ENCODE measurements around the gene CDO1. TPM values are rescaled to one million over a fixed set of nuclear protein-coding genes. Genes with fewer than 3 reads are reported as not detected.

The CDO1 gene
- polyA plus RNA-seq, 1 donor (not counting 4 experiments of a cell fraction or from before 2014, with no cell fraction given): not detected

DNA sequence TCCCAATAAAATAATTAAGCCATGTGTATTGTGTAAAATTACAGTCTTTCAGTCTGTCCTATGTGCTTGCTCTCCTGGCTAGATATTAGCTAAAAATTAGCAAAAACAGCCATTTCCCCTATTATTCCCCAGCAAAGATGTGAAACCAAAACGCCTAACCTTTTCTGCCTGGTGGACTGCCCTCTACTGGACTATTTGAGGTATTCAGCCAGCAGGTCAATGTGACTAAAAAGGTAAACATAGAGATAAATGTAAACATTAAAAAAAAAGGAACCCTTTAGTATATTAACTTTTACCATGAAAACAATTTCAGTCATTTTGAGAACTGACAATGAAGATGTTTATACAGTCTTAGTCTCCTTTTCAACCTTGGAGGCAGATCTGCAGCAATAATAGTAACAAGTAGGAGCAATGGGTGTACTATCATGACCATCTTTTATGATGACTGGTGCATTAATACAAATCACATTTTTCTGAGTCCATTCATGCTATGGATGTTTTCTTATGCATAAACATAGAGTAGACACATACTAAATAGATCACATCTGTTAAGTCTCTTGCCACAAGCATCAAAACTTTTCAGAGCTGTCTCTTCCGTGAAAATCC, 14.8 kb upstream of the CDO1 start:
- DNase-seq (ENCODE audit: low read depth, low spot score): no peak

DNA sequence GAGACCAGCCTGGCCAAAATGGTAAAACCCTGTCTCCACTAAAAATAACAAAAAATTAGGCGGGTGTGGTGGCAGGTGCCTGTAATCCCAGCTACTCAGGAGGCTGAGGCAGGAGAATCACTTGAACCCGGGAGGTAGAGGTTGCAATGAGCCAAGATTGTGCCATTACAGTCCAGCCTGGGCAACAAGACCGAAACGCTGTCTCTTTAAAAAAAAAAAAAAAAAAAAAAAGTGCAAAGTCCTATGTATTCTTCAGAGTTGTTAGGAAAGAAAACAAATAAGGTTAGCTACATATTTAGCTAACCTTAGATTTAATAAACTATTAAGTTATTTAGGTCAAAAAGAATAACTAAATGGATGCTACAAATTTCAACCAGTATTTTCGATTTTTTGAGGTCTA, 13.5 kb upstream of the CDO1 start:
- FAIRE-seq: no peak
- peaks cover 3 to 12% of the 10 kb centered on the region in 2 experiments for H3K36me3 ChIP-seq (ENCODE audit: control insufficient read depth in 2 of 2, extremely low read depth in 1 of 2, insufficient read depth in 2 of 2, low read length in 2 of 2)
- no peaks in the 10 kb centered on the region for H3K9me1 ChIP-seq (ENCODE audit: control insufficient read depth, extremely low read depth, insufficient read depth, low read length)
- peaks cover 2% of the 10 kb centered on the region for H3K9me3 ChIP-seq (ENCODE audit: control insufficient read depth, low read depth, low read length)
- no peaks in the 10 kb centered on the region for H4K20me1 ChIP-seq (ENCODE audit: control insufficient read depth, extremely low read depth, insufficient read depth, low read length)
- no peaks in the 10 kb centered on the region for H3K79me2 ChIP-seq (ENCODE audit: control insufficient read depth, insufficient read depth, low read length)
- H3K27me3 ChIP-seq (ENCODE audit: control insufficient read depth, extremely low read depth, insufficient read depth, low read length): no peaks in the 10 kb centered on the region
- no peak overlapping the region for H3K9ac ChIP-seq (ENCODE audit: control insufficient read depth, extremely low read depth, insufficient read depth, low read length)
- H3K4me2 ChIP-seq (ENCODE audit: control insufficient read depth, extremely low read depth, insufficient read depth, low read depth, low read length): no peak overlapping the region
- no peaks in the 10 kb centered on the region for H3K4me1 ChIP-seq (ENCODE audit: control insufficient read depth, extremely low read depth, insufficient read depth, low read length)
- dilution Hi-C loops (cut with MboI; ENCODE audit: extremely low pct_ligation_motif_present, low sequenced_read_pairs): no loop called here
- no peak overlapping the region for H3K4me3 ChIP-seq (ENCODE audit: control insufficient read depth in 2 of 3, extremely low read depth in 1 of 3, insufficient read depth in 2 of 3, low read depth in 1 of 3, low read length in 3 of 3)
- TF ChIP-seq, protein P1, sequence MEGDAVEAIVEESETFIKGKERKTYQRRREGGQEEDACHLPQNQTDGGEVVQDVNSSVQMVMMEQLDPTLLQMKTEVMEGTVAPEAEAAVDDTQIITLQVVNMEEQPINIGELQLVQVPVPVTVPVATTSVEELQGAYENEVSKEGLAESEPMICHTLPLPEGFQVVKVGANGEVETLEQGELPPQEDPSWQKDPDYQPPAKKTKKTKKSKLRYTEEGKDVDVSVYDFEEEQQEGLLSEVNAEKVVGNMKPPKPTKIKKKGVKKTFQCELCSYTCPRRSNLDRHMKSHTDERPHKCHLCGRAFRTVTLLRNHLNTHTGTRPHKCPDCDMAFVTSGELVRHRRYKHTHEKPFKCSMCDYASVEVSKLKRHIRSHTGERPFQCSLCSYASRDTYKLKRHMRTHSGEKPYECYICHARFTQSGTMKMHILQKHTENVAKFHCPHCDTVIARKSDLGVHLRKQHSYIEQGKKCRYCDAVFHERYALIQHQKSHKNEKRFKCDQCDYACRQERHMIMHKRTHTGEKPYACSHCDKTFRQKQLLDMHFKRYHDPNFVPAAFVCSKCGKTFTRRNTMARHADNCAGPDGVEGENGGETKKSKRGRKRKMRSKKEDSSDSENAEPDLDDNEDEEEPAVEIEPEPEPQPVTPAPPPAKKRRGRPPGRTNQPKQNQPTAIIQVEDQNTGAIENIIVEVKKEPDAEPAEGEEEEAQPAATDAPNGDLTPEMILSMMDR (optimal IDR thresholded peaks at IDR 0.05 in 1 of 3, IDR thresholded peaks at IDR 0.05 in 1 of 3, conservative IDR thresholded peaks at IDR 0.05 in 1 of 3; ENCODE audit: extremely low read depth in 1 of 3, insufficient read depth in 2 of 3, low read length in 3 of 3): no peak
- TF ChIP-seq EZH2 (IDR thresholded peaks at IDR 0.05; ENCODE audit: low read length): no peak
- no peak overlapping the region for H2AFZ ChIP-seq (ENCODE audit: control insufficient read depth, low read length)
- no peak overlapping the region for H3K27ac ChIP-seq (ENCODE audit: control insufficient read depth, insufficient read depth, low read length)
- DNase-seq (ENCODE audit: low read depth, low spot score): no peak

More for the DNA sequence above, 14.8 kb upstream of the CDO1 start:
- Histone ChIP-seq H3K79me2 (ENCODE audit: control insufficient read depth, insufficient read depth, low read length) (no peaks in the 10 kb centered on the region), H3K27me3 (ENCODE audit: control insufficient read depth, extremely low read depth, insufficient read depth, low read length) (no peaks in the 10 kb centered on the region), H3K9me3 (ENCODE audit: control insufficient read depth, low read depth, low read length) (no peaks in the 10 kb centered on the region), H3K27ac (ENCODE audit: control insufficient read depth, insufficient read depth, low read length) (no peak overlapping the region), H2AFZ (ENCODE audit: control insufficient read depth, low read length) (no peak overlapping the region), H3K4me2 (ENCODE audit: control insufficient read depth, extremely low read depth, insufficient read depth, low read depth, low read length) (no peak overlapping the region), H3K4me1 (ENCODE audit: control insufficient read depth, extremely low read depth, insufficient read depth, low read length) (no peaks in the 10 kb centered on the region), H3K9ac (ENCODE audit: control insufficient read depth, extremely low read depth, insufficient read depth, low read length) (no peak overlapping the region), H3K4me3 (ENCODE audit: control insufficient read depth in 2 of 3, extremely low read depth in 1 of 3, insufficient read depth in 2 of 3, low read depth in 1 of 3, low read length in 3 of 3) (no peak overlapping the region), H3K36me3 (ENCODE audit: control insufficient read depth in 2 of 2, extremely low read depth in 1 of 2, insufficient read depth in 2 of 2, low read length in 2 of 2) (peaks cover 3 to 12% of the 10 kb centered on the region in 2 experiments), H4K20me1 (ENCODE audit: control insufficient read depth, extremely low read depth, insufficient read depth, low read length) (no peaks in the 10 kb centered on the region), H3K9me1 (ENCODE audit: control insufficient read depth, extremely low read depth, insufficient read depth, low read length) (no peaks in the 10 kb centered on the region)
- TF ChIP-seq, protein P1 (optimal IDR thresholded peaks at IDR 0.05 in 1 of 3, IDR thresholded peaks at IDR 0.05 in 1 of 3, conservative IDR thresholded peaks at IDR 0.05 in 1 of 3; ENCODE audit: extremely low read depth in 1 of 3, insufficient read depth in 2 of 3, low read length in 3 of 3): peak; percentile 57 to 69 (median 62)
- TF ChIP-seq EZH2 (IDR thresholded peaks at IDR 0.05; ENCODE audit: low read length): no peak
- dilution Hi-C loops (cut with MboI; ENCODE audit: extremely low pct_ligation_motif_present, low sequenced_read_pairs): no loop called here
- FAIRE-seq: no peak
